Fibroblast of upper back skin (primary cell): ENCODE measurements around the gene FANCC.

Experiments
- DNase-seq: peaks from one replicate; pipeline ENCODE4 v3.0.0-alpha.2; 2013

The FANCC gene

DNA sequence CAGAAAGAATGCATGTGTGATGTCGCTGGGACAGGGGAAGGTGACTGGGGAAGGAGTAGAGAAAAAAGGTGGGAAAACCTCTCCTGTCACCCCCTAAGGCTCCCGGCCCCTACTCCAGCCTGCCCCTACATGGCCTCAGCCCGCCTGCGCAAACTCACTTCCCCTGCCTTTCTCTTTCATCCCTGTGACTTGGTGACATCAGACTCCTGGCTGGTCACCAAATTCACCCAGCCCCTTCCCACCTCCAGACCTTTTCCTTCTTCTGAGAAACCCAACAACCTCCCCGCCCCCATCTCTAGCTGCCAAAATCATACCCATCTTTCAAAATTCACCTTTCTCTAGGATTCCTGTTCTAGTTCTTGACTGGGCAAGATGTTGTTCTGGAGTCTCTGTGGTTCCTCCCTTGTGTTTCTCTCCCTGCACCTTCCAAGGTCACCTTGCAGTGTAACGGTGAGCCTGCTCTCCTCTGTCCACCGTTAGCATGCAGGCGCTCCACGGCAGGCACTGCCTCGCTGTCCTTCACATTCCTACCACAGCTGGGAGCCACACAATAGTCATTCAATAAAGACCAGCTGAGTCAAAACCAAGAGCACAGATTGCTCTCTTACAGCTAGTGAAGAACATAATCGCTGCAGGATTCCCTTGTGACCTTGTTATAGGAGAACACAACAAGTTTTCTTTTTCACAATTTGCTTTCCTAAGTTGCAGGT is 134.5 kb downstream of the FANCC start:
- peak; percentile 25 for DNase-seq

DNA sequence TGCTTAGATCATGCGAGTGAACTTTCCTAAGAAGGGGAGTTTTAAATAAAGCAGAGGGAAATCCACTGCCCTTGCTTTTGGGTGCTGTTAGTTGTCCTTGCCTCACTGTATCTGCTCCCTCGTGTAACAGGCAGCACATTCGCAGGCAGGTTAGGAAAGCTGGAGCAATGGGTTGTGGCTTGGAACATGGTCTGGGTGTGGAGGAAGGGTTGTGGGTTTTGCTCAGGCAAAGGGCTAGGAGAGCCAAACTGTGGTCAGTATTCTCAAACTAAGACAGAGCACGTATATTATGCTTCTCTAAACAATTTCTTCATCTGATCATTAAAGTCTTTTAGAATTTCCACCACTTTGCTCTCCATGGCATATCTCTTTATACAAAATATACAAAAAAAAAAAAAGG is 135.7 kb downstream of the FANCC start:
- DNase-seq = no peak

- peak; percentile 17 for DNase-seq
Measured at GRCh38 chr9:95181226-95181818, 136.2 kb downstream of the FANCC start.

DNA sequence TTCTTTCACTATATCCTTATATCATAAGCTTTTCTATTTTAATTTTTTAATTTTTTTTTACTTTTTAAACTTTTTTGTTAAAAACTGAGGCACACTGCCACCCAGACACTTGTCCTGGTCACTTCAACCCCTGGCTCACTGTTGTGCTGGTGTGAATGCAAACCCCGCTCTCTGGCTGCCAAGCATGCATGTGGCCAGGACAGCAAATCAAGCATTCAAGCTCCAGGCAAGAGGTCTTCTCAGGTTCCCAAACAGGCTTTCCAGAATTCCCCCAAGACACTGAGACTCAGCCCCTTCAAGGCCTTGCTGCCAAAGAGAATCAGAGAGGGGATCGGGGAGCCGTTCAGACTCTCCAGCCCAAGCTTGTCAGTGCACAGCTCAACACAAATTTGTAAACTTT is 139.9 kb downstream of the FANCC start:
- DNase-seq = no peak

GRCh38 chr9:95176755-95177319 is 140.7 kb downstream of the FANCC start:
- no peak for DNase-seq

DNA sequence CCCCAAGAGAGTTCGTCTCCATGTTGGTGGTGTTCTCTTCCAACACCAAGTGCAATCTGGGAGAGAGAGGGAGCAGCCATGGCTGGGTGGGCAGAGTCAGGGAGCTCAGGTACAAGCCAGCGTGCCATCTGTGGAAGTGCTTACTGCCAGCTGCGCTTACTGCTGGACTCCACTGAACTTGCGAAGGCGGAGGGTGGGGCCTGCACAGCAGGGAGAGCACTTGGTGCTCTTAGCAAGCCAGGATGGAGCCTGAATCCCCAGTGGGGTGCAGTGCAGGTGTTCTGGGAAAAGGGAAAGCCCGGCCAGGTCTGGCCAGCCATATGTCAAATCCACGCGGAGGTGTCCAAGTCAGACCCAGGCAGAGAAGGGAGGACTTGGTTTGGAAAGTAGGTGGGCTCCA is 142.0 kb downstream of the FANCC start:
- no peak for DNase-seq

DNA sequence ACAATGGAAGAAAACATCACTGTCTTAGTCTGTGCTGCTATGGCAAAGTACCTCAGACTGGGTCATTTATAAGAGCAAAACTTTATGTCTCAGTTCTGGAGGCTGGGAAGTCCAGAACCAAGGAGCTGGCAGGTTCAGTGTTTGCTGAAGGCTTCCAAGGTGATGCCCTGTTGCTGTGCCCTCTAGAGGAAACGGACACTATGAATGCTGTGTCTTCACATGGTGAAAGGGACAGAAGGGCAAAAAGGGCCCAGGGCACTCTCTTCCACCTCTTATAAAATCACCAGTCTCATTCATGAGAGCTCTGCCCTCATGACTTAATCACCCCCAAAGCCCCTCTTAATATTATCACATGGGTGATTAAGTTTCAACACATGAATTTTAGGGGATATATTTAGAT is 143.5 kb downstream of the FANCC start:
- no peak for DNase-seq

GRCh38 chr9:95171596-95171995 is 145.9 kb downstream of the FANCC start:
- no peak for DNase-seq

DNA sequence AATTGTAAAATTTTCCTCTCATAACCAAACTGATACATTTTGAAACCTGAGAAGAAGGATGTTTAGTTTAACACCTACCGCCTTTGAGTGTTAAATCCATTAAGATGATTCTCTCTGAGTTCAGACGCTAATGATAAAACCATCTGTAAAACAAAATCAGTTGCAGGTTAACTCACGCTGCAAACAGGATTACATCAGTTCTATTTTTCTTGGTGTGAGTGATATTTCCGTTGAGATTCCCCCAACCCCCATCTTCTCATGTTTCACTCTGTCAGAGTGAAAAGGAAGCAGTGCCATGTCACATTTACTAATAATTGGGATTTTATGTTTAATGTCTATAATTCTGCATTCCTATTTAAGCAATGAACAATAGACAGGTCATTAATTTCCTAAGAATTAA is 146.5 kb downstream of the FANCC start:
- peak; percentile 68 for DNase-seq

GRCh38 chr9:95167998-95168397 is 149.5 kb downstream of the FANCC start:
- peak; percentile 89 for DNase-seq

- DNase-seq = no peak
Measured at GRCh38 chr9:95165004-95165403, 152.5 kb downstream of the FANCC start.

DNA sequence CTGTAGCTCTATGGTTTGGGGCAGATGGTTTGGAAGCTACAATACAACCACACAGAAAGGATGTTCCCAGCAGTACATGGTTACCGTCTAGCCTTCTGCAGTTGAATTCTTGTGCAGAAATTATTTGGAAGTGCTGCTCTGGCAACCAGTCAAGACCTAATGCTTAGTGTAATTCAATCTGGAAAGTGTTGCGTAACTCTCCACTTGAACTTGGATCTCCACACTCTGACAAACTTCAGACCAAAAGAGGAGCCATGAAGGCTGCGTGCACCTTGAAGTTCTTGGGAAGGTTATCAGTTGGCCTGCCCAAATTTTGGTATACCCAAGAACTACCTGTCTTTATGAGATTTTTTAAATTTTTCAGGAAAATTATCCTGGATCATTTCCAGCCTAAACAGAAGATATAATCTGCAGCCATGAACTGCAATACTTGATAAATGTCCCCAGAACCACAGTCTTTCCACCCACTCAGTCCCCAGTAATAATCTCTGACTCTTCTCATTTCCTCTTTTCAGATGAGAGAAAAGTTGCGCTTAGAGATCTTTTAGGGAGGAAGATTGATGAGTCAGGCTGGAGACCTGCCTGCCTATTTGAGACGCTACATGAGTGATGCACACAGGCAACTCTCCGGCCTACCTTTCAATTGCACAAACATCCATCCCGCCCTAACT is 159.9 kb downstream of the FANCC start:
- peak; percentile 94 for DNase-seq

GRCh38 chr9:95156074-95156473 is 161.4 kb downstream of the FANCC start:
- DNase-seq = no peak

DNA sequence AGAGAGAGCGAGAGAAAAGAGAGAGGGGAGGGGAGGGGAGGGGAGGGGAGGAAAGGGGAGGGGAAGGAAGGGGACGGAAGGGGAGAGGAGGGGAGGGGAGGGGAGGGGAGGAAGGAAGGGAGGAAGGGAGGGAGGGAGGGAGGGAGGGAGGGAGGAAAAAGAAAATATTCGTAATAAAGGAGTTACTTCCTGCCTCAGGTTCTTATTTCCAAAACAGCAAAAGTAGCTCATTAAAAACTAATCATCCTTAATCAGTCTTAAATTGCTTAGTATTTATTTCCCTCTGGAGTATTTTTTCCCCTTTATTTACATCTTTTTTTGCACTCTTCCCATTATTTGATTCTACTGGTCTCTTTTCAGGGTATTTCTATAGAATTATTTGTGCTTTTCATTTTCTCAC is 162.3 kb downstream of the FANCC start:
- no peak for DNase-seq

GRCh38 chr9:95150903-95151302 is 166.6 kb downstream of the FANCC start:
- no peak for DNase-seq

DNA sequence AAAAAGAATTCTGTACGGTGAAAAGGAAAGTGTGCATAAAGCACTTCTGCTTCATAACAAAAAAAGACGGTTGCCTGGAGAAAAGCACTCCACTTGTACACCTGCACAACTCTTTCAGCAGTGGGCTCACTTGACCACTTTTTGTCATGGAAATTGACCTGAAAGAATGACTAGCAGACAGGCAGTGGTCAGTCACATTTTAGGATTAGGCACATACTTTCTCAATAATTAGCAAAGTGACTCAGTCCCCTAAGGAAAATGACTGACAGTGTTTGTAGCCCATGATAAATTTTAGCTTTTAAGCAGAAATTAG is 169.3 kb downstream of the FANCC start:
- no peak for DNase-seq

DNA sequence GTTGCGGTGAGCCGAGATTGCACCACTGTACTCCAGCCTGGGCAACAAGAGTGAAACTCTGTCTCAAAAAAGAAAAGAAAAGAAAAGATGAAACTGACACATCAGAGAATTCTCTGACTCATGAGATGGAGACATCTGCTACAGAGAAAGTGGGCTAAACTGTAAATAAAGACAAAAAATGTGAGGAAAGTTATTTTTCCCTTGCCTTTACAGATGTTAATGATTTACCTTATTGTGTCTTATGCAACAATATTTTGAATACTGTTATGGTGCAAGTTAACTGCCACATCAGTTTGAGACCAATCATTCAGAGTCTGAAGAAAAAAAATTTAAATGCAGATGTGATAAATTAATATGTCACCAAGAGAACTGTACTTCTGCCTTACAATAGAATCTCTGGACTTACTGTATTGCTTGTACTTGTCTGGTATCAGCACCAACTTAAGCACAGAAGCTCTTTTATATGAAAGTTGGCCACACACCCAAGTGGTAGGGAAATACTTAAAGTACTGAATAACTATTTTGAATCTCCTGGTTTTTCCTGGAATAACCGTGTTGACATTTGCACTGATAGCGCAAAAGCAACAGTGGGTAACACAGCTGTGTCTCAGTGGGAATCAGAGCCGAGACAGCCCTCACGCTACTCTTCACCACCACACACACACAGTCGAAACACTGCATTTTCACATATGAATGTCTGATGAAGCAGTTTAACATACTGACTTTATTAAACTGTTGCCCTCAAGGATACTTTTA is 169.9 kb downstream of the FANCC start:
- peak; percentile 51 for DNase-seq

DNA sequence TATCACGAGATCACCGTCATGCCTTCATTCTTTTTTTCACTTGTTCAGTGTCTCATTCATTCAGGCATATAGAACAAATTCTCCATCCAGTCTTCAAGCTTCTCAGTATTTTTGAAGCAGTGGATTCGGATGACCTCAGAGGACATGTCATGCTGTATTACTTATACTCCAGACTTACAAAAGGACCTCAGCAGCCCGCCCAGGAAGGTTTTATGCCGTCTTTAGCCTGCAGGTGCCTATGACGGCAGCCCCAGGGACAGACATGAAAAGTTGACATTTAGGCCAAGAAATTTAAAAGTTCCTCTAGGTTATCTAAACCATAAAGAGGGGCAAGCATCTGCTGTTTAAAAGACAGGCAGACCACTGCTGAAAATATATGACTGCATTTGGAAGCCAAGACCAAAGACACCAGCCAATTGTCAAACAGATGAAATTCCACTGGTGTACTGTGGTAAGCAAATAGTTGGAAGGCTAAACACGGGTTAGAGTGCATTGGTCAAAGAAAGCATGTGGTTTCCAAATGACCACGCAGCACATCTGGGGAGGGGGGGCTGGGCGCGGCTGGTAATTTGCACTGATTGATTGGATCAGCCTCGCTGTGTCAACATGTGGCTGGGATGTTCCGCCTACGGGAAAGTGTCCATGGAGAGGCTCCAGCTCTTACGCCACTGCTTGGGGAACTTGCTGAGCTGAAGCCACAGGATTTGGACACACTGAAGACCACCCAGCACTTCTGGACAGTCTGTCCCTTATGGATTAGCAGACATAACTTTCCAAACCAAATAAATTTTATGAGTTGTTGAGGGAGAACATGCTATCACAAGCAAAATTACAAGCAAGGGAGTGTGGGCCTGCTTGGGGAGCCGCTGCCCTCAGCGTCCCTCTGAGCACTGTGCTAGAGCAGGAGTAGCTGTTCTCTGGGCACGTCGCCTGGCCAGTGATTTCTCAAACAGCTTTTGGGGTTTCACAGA is 173.6 kb downstream of the FANCC start:
- peak; percentile 95 for DNase-seq

- no peak for DNase-seq
Measured at GRCh38 chr9:95142728-95143127, 174.8 kb downstream of the FANCC start.

DNA sequence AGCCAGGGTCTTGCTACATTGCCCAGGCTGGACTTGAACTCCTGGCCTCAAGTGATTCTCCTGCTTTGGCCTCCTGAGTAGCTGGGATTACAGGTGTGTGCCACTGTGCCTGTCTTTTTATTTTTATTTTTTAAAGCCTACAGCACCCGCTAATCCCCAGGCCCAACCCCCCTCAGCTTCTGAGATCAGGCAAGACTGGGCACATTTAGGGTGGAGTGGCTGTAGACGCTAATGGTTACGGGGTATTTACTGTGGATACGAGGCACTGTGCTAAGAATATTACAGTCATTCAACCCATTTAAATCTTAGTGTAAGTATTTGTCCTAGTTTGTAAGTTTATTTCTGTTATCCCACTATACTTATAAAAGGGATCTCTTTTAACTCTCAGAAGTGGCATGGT is 175.2 kb downstream of the FANCC start:
- no peak for DNase-seq

GRCh38 chr9:95140821-95141220 is 176.7 kb downstream of the FANCC start:
- no peak for DNase-seq

DNA sequence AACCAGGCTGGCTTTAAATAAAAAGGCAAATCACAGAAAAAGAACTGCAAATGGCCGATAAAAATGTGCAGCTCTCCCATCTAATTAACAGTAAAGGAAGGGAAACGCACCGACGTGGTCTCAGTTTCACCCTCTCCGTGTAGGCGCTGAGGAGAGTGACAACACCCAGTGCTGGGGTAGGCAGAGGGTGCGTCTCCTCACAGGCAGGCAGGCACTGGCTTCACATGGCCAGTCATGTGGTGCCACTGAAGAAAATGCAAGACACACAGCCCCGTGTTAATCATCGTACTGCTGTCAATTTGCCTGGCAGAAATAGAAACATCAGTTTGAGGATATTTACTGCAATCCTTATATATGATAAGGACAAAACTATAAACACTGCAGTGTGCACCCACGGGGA is 178.4 kb downstream of the FANCC start:
- DNase-seq = no peak
